ENCODE data around the gene CSRP3. TPM values are rescaled to one million over a fixed set of nuclear protein-coding genes. Genes with fewer than 3 reads are reported as not detected.

Gene CSRP3
- total RNA-seq, 1 experiment from 2014 or later: not detected

- ChIA-PET CTCF (interaction anchor here (0.6 to 1.6 kb wide), 3 partner anchors 18 to 794 kb away, joined by 3 to 6 read pairs (median 4); no protein-coding TSS in a partner anchor), POLR2A (interaction anchor here (0.6 to 1.7 kb wide), 4 partner anchors 9 to 133 kb away, joined by 3 to 5 read pairs (median 4); no protein-coding TSS in a partner anchor)
- H3K27me3 Mint-ChIP-seq (ENCODE audit: insufficient read depth, unreplicated experiment): no peaks in the 10 kb centered on the region
- peak; percentile 91 for DNase-seq (ENCODE audit: unreplicated experiment)
- TF ChIP-seq, protein P1, sequence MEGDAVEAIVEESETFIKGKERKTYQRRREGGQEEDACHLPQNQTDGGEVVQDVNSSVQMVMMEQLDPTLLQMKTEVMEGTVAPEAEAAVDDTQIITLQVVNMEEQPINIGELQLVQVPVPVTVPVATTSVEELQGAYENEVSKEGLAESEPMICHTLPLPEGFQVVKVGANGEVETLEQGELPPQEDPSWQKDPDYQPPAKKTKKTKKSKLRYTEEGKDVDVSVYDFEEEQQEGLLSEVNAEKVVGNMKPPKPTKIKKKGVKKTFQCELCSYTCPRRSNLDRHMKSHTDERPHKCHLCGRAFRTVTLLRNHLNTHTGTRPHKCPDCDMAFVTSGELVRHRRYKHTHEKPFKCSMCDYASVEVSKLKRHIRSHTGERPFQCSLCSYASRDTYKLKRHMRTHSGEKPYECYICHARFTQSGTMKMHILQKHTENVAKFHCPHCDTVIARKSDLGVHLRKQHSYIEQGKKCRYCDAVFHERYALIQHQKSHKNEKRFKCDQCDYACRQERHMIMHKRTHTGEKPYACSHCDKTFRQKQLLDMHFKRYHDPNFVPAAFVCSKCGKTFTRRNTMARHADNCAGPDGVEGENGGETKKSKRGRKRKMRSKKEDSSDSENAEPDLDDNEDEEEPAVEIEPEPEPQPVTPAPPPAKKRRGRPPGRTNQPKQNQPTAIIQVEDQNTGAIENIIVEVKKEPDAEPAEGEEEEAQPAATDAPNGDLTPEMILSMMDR (IDR thresholded peaks at IDR 0.05; ENCODE audit: unreplicated experiment): no peak
- intact Hi-C loops (cut with micrococcal nuclease): loop anchor here (2.0 kb wide), 1 partner anchor 44 kb away; no protein-coding TSS in a partner anchor
- H3K36me3 Mint-ChIP-seq (ENCODE audit: insufficient read depth, unreplicated experiment): no peaks in the 10 kb centered on the region
- peak overlapping the region; percentile 32 for H3K4me3 Mint-ChIP-seq (ENCODE audit: unreplicated experiment)
- peaks cover 8% of the 10 kb centered on the region for H3K4me1 Mint-ChIP-seq (ENCODE audit: insufficient read depth, unreplicated experiment)
- peak overlapping the region; percentile 8 for H3K27ac Mint-ChIP-seq (ENCODE audit: low read depth, unreplicated experiment)
- no peaks in the 10 kb centered on the region for H3K9me3 Mint-ChIP-seq (ENCODE audit: unreplicated experiment)
- BruUV-seq (replicated peaks): no TSS peak
Measured at GRCh38 chr11:19232910-19233503, 31.2 kb upstream of the CSRP3 start.

GRCh38 chr11:19229671-19230070 lies 27.9 kb upstream of the CSRP3 start:
- Mint-ChIP-seq H3K36me3 (ENCODE audit: insufficient read depth, unreplicated experiment) (no peaks in the 10 kb centered on the region), H3K27me3 (ENCODE audit: insufficient read depth, unreplicated experiment) (no peaks in the 10 kb centered on the region), H3K4me1 (ENCODE audit: insufficient read depth, unreplicated experiment) (peaks cover 8% of the 10 kb centered on the region), H3K9me3 (ENCODE audit: unreplicated experiment) (no peaks in the 10 kb centered on the region), H3K27ac (ENCODE audit: low read depth, unreplicated experiment) (peak overlapping the region; percentile 59), H3K4me3 (ENCODE audit: unreplicated experiment) (no peak overlapping the region)
- CTCF ChIA-PET: interaction anchor here (0.6 to 1.4 kb wide), 3 partner anchors 157 to 513 kb away, joined by 3 to 5 read pairs (median 3); no protein-coding TSS in a partner anchor
- intact Hi-C loops (cut with micrococcal nuclease): no loop called here
- BruUV-seq (replicated peaks): no TSS peak
- POLR2A ChIA-PET: interaction anchor here (1.4 to 1.6 kb wide), 2 partner anchors 9 to 15 kb away, joined by 3 to 4 read pairs; no protein-coding TSS in a partner anchor
- no peak for DNase-seq (ENCODE audit: unreplicated experiment)
- TF ChIP-seq, protein P1 (IDR thresholded peaks at IDR 0.05; ENCODE audit: unreplicated experiment): no peak

- intact Hi-C loops (cut with micrococcal nuclease): no loop called here
- Mint-ChIP-seq H3K4me3 (ENCODE audit: unreplicated experiment) (no peak overlapping the region), H3K27ac (ENCODE audit: low read depth, unreplicated experiment) (no peak overlapping the region), H3K9me3 (ENCODE audit: unreplicated experiment) (no peaks in the 10 kb centered on the region), H3K27me3 (ENCODE audit: insufficient read depth, unreplicated experiment) (no peaks in the 10 kb centered on the region), H3K36me3 (ENCODE audit: insufficient read depth, unreplicated experiment) (no peaks in the 10 kb centered on the region), H3K4me1 (ENCODE audit: insufficient read depth, unreplicated experiment) (peaks cover 8% of the 10 kb centered on the region)
- TF ChIP-seq, protein P1 (IDR thresholded peaks at IDR 0.05; ENCODE audit: unreplicated experiment): no peak
- BruUV-seq (replicated peaks): no TSS peak
- no peak for DNase-seq (ENCODE audit: unreplicated experiment)
- ChIA-PET POLR2A (no interaction called here), CTCF (no interaction called here)
Measured at GRCh38 chr11:19228968-19229367, 27.2 kb upstream of the CSRP3 start.

DNA sequence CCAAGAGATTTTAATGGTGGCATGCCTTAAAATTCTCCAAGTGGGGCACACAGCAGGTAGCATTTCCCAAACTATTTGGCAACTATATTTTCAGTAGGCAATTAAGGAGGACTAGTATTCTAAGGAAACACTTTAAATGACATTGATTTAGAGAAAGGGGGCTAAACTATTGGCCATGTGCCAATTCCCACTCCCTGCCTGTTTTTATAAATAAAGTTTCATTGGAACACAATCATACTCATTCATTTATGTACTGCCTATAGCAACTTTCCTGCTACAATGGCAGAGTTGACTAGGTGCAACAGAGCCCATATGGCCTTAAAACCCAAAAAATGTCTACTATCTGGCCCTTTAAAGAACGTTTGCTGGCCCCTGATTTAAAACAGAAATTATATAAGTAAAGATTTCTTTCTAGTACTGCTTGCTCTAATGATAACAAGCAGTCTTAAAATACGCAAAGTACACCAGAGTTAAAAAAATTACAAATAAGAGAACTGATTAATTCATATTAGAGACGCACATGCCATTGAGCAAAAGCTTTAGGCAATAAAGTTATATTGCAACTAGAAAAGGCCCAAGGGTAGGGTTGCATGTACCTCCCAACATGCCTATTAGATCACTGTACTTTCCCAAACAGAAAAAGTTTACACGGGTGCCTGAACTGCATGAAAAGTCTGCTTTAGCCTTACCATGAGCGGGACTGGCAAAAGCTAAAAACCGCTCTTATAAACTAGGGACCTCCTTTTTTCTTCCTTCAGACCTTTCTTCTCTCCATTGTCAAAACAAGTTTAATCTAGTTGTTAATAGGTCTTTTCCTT lies 24.8 kb upstream of the CSRP3 start:
- Mint-ChIP-seq H3K27me3 (ENCODE audit: insufficient read depth, unreplicated experiment) (no peaks in the 10 kb centered on the region), H3K4me3 (ENCODE audit: unreplicated experiment) (no peak overlapping the region), H3K4me1 (ENCODE audit: insufficient read depth, unreplicated experiment) (no peaks in the 10 kb centered on the region), H3K27ac (ENCODE audit: low read depth, unreplicated experiment) (no peak overlapping the region), H3K9me3 (ENCODE audit: unreplicated experiment) (no peaks in the 10 kb centered on the region), H3K36me3 (ENCODE audit: insufficient read depth, unreplicated experiment) (no peaks in the 10 kb centered on the region)
- ChIA-PET CTCF (interaction anchor here (0.6 to 0.7 kb wide), 3 partner anchors 28 to 925 kb away, joined by 3 to 4 read pairs (median 4); no protein-coding TSS in a partner anchor), POLR2A (interaction anchor here (0.6 to 1.3 kb wide), 2 partner anchors 9 to 158 kb away, joined by 4 to 5 read pairs; no protein-coding TSS in a partner anchor)
- DNase-seq (ENCODE audit: unreplicated experiment): no peak
- BruUV-seq (replicated peaks): no TSS peak
- intact Hi-C loops (cut with micrococcal nuclease): no loop called here
- TF ChIP-seq, protein P1 (IDR thresholded peaks at IDR 0.05; ENCODE audit: unreplicated experiment): no peak

Measured in MCF 10A (cell line).